Measurements from ENCODE around the gene TRNAU1AP.

DNA sequence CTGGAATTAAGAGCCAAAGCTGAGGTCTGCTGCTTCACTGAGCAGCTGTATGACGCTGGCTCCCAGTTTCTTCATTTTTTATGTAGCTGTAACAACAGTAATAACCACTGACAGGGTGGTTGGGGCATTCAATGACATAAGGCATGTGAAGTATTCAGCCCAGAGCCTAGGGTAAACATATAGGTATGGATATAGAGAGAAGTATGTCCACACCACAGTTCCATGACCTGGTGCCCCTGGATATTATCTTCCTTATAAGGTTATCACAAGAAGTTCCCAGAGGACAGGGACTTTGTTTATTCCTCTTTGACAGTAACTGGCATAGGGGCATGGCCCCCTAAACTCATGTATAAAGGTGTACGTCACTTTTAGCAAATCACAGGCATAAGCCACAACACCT lies 53.9 kb downstream of the TRNAU1AP start:
- no peak for TF ChIP-seq ELF4 (IDR thresholded peaks at IDR 0.05)
- no peak for TF ChIP-seq FOXA1 (IDR thresholded peaks at IDR 0.05)
- no peak for TF ChIP-seq TARDBP (IDR thresholded peaks at IDR 0.05)
- no peak for TF ChIP-seq SP1 (IDR thresholded peaks at IDR 0.05)
- TF ChIP-seq FOXM1 (IDR thresholded peaks at IDR 0.05; ENCODE audit: borderline replicate concordance): no peak
